ENCODE measurements around the gene RNFT2.
"Not testable (repeated sequence)": the region's sequence is repeated elsewhere in the genome, so short reads cannot be mapped to it uniquely, and the experiment has no call there.

RNFT2 gene

GRCh38 chr12:116710370-116711150 lies 27.6 kb upstream of the RNFT2 start:
- DNase-seq = no peak

GRCh38 chr12:116712458-116713303 lies 25.4 kb upstream of the RNFT2 start:
- DNase-seq = no peak

- no peak for DNase-seq
These were observed 24.6 kb upstream of the RNFT2 start for GRCh38 chr12:116713527-116713926.

GRCh38 chr12:116714175-116714574 lies 23.9 kb upstream of the RNFT2 start:
- no peak for DNase-seq

- no peak for DNase-seq
These were observed 20.4 kb upstream of the RNFT2 start for GRCh38 chr12:116717466-116718437.

GRCh38 chr12:116718655-116719454 lies 19.3 kb upstream of the RNFT2 start:
- no peak for DNase-seq

- DNase-seq = no peak
These were observed 18.2 kb upstream of the RNFT2 start for GRCh38 chr12:116719731-116720528.

GRCh38 chr12:116722245-116722644 lies 15.9 kb upstream of the RNFT2 start:
- DNase-seq = no peak

GRCh38 chr12:116726694-116727093 lies 11.4 kb upstream of the RNFT2 start:
- DNase-seq = no peak

- no peak for DNase-seq
These were observed 10.9 kb upstream of the RNFT2 start for GRCh38 chr12:116727261-116727660.

GRCh38 chr12:116727891-116728290 lies 10.2 kb upstream of the RNFT2 start:
- no peak for DNase-seq

- DNase-seq = no peak
These were observed 6.3 kb upstream of the RNFT2 start for GRCh38 chr12:116731801-116732200.

GRCh38 chr12:116734156-116734768 lies 3.9 kb upstream of the RNFT2 start:
- no peak for DNase-seq

- no peak for DNase-seq
These were observed 3.0 kb upstream of the RNFT2 start for GRCh38 chr12:116735084-116735483.

GRCh38 chr12:116735951-116736599 lies 2.0 kb upstream of the RNFT2 start:
- DNase-seq = no peak

GRCh38 chr12:116736962-116737773 lies 947 bp upstream of the RNFT2 start:
- no peak for DNase-seq

GRCh38 chr12:116739381-116739887 lies 1.3 kb downstream of the RNFT2 start:
- DNase-seq = no peak

GRCh38 chr12:116742787-116743186 lies 4.7 kb downstream of the RNFT2 start:
- not testable (repeated sequence) for DNase-seq

- DNase-seq = no peak
These were observed 6.7 kb downstream of the RNFT2 start for GRCh38 chr12:116744766-116745165.
